ENCODE measurements around the gene TIMM23B.
"Not testable (repeated sequence)": the region's sequence is repeated elsewhere in the genome, so short reads cannot be mapped to it uniquely, and the experiment has no call there.

Gene TIMM23B

DNA sequence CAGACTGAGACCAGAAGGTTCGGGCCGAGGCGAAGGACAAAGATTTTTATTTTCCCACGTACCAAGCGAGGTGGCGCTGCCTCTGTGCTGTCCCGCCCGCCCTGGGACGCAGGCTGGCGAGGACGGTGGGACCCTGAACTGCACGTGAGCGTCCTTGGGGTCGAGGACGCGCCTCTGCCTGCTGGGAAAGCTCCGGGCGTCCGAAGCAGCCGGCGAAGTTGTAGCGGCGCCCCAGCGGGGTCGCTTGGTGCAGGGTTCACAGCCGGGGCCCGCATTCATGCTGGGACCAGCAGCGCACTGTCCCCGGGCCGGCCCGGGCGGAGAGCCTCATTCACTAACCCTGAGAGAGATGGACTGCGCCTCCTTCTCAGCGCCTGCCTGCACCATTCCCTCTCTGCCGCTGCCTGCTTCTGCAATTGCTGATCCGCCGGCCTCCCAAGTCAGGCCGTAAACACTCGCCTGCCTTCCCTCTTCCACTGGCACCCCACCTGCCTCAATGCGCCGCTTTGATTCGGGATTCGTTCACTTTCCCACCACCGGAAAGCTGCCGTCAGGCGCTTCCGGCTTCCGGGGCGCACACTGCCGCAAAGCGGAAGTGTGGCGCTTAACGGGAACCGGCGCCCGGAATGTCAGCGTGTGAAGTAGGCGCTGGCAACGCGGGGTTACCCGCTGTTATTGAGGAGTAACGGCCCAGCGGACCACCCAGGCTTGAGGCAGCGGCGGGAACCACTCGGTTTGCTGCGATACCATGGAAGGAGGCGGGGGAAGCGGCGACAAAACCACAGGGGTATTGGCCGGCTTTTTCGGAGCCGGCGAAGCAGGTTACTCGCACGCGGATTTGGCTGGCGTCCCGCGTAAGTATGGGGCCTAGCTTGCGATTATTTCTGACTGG, at the start of gene TIMM23B, which contains the start of gene PARG:
Gene TIMM23B (plus strand): TSS at position 607 of the 892 bp plus-strand sequence. CDS start 142 bp downstream, at position 749.
Gene PARG (minus strand): TSS at position 581 of the 892 bp plus-strand sequence. CDS start 302 bp downstream, at position 279.
- Histone ChIP-seq H4K20me1 (ENCODE audit: insufficient read depth, low read length) (peaks cover 15% of the 10 kb centered on the region; the same call in 1 of the 2 replicates), H3K79me2 (ENCODE audit: insufficient read depth, low read length) (peaks cover 66% of the 10 kb centered on the region), H3K27ac (ENCODE audit: low read length) (peak within 1 kb of the TSS; percentile 84), H3K4me2 (ENCODE audit: insufficient read depth, low read length) (peak within 1 kb of the TSS; percentile 64), H3K9ac (ENCODE audit: low read depth, low read length) (peak within 1 kb of the TSS; percentile 68), H3K4me3 (ENCODE audit: low read depth in 1 of 2, low read length in 2 of 2) (peak within 1 kb of the TSS; percentile 55 to 69; a peak in 3 of 4 replicates), H3K4me1 (ENCODE audit: insufficient read depth, low read length) (peaks cover 27% of the 10 kb centered on the region), H2AFZ (ENCODE audit: low read depth, low read length) (peak within 1 kb of the TSS; percentile 82)
- not testable (repeated sequence) for H3K9me3 ChIP-seq (ENCODE audit: insufficient read depth, low read length, severe bottlenecking); H3K27me3 ChIP-seq (ENCODE audit: insufficient read depth, low read length, poor library complexity); H3K36me3 ChIP-seq (ENCODE audit: insufficient read depth, low read length)
- ATAC-seq (ENCODE audit: insufficient read depth, low read depth): peak; percentile 85
- DNase-seq: peak; percentile 85

GRCh38 chr10:49899999-49900398, 41.9 kb upstream of the TIMM23B start:
- not testable (repeated sequence) for ATAC-seq (ENCODE audit: insufficient read depth, low read depth); H3K4me3 ChIP-seq (ENCODE audit: low read depth in 1 of 2, low read length in 2 of 2); H3K36me3 ChIP-seq (ENCODE audit: insufficient read depth, low read length); H3K27ac ChIP-seq (ENCODE audit: low read length); DNase-seq; H3K4me2 ChIP-seq (ENCODE audit: insufficient read depth, low read length); H3K79me2 ChIP-seq (ENCODE audit: insufficient read depth, low read length); H2AFZ ChIP-seq (ENCODE audit: low read depth, low read length); H3K9me3 ChIP-seq (ENCODE audit: insufficient read depth, low read length, severe bottlenecking); H3K9ac ChIP-seq (ENCODE audit: low read depth, low read length); H3K27me3 ChIP-seq (ENCODE audit: insufficient read depth, low read length, poor library complexity); H3K4me1 ChIP-seq (ENCODE audit: insufficient read depth, low read length); H4K20me1 ChIP-seq (ENCODE audit: insufficient read depth, low read length)

DNA sequence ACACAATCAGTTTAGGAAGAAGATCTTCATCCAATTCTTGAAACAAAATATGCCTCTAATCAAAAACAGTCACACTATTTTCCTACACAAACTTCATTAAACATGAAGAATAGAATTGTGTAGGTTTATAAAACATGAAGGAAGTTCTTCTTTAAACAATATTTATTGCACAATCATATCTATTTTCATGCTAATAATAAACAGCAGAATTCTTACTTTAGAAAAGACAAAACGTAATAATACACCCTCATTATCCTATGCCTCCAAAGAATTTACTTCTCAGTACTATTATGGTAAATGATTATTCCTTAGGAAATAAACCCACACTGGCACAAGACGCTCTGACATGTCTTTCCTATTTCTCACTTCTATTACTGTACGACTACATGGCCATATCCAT, 41.4 kb upstream of the TIMM23B start:
- not testable (repeated sequence) for H3K9ac ChIP-seq (ENCODE audit: low read depth, low read length); H3K27ac ChIP-seq (ENCODE audit: low read length); ATAC-seq (ENCODE audit: insufficient read depth, low read depth); H3K4me2 ChIP-seq (ENCODE audit: insufficient read depth, low read length); H2AFZ ChIP-seq (ENCODE audit: low read depth, low read length); DNase-seq; H3K4me1 ChIP-seq (ENCODE audit: insufficient read depth, low read length); H3K27me3 ChIP-seq (ENCODE audit: insufficient read depth, low read length, poor library complexity); H3K9me3 ChIP-seq (ENCODE audit: insufficient read depth, low read length, severe bottlenecking); H4K20me1 ChIP-seq (ENCODE audit: insufficient read depth, low read length); H3K79me2 ChIP-seq (ENCODE audit: insufficient read depth, low read length); H3K36me3 ChIP-seq (ENCODE audit: insufficient read depth, low read length); H3K4me3 ChIP-seq (ENCODE audit: low read depth in 1 of 2, low read length in 2 of 2)

DNA sequence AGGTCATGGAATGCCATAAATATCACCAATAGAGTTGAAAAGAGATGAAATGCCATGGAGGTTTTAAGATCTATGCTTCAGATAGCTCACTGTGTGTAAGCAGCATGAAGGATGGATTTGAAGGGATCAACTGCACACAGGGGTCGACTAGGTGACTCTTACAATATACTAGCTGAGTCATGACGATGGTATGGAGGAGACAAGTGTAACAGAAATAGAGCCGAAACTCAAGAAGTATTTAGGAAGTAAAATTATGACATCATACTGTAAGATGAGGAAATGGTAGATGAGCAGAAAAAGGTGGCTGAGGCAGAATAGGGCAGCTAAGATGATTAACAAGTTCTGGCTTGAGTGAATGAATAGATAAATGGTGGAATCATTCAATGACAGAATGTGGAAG, 38.0 kb upstream of the TIMM23B start:
- H3K4me1 ChIP-seq (ENCODE audit: insufficient read depth, low read length); H3K9ac ChIP-seq (ENCODE audit: low read depth, low read length); H3K79me2 ChIP-seq (ENCODE audit: insufficient read depth, low read length); H3K27ac ChIP-seq (ENCODE audit: low read length); H3K4me2 ChIP-seq (ENCODE audit: insufficient read depth, low read length); ATAC-seq (ENCODE audit: insufficient read depth, low read depth); DNase-seq; H3K27me3 ChIP-seq (ENCODE audit: insufficient read depth, low read length, poor library complexity); H3K4me3 ChIP-seq (ENCODE audit: low read depth in 1 of 2, low read length in 2 of 2); H4K20me1 ChIP-seq (ENCODE audit: insufficient read depth, low read length); H3K9me3 ChIP-seq (ENCODE audit: insufficient read depth, low read length, severe bottlenecking); H2AFZ ChIP-seq (ENCODE audit: low read depth, low read length); H3K36me3 ChIP-seq (ENCODE audit: insufficient read depth, low read length): not testable (repeated sequence)

- H3K4me1 ChIP-seq (ENCODE audit: insufficient read depth, low read length); H3K4me2 ChIP-seq (ENCODE audit: insufficient read depth, low read length); H3K27me3 ChIP-seq (ENCODE audit: insufficient read depth, low read length, poor library complexity); H3K79me2 ChIP-seq (ENCODE audit: insufficient read depth, low read length); H3K27ac ChIP-seq (ENCODE audit: low read length); ATAC-seq (ENCODE audit: insufficient read depth, low read depth); DNase-seq; H3K9ac ChIP-seq (ENCODE audit: low read depth, low read length); H3K9me3 ChIP-seq (ENCODE audit: insufficient read depth, low read length, severe bottlenecking); H3K4me3 ChIP-seq (ENCODE audit: low read depth in 1 of 2, low read length in 2 of 2); H3K36me3 ChIP-seq (ENCODE audit: insufficient read depth, low read length); H2AFZ ChIP-seq (ENCODE audit: low read depth, low read length); H4K20me1 ChIP-seq (ENCODE audit: insufficient read depth, low read length): not testable (repeated sequence)
Measured at GRCh38 chr10:49908290-49909080, 33.4 kb upstream of the TIMM23B start.

DNA sequence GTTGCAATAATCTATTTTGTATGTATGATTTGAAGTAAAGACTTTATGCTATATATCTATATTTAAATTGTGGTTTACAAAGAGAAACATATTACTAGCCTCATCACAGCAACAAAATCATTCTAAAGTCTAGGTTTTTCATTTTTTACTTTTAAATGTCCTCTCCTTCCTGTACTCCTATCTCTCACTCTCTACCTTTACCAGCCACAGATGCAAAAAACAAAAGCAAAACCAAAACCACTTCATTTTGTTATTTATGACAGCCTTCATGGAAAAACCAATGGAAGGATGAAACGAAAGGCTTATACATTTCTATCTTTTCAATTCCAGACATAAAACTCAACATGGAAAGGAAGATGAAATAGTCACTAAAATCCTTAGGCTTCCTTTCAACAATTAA, 31.6 kb upstream of the TIMM23B start:
- not testable (repeated sequence) for H3K9me3 ChIP-seq (ENCODE audit: insufficient read depth, low read length, severe bottlenecking); H3K4me1 ChIP-seq (ENCODE audit: insufficient read depth, low read length); H3K9ac ChIP-seq (ENCODE audit: low read depth, low read length); H3K27me3 ChIP-seq (ENCODE audit: insufficient read depth, low read length, poor library complexity); H3K27ac ChIP-seq (ENCODE audit: low read length); H3K36me3 ChIP-seq (ENCODE audit: insufficient read depth, low read length); H3K4me2 ChIP-seq (ENCODE audit: insufficient read depth, low read length); H2AFZ ChIP-seq (ENCODE audit: low read depth, low read length); H3K4me3 ChIP-seq (ENCODE audit: low read depth in 1 of 2, low read length in 2 of 2); ATAC-seq (ENCODE audit: insufficient read depth, low read depth); H3K79me2 ChIP-seq (ENCODE audit: insufficient read depth, low read length); H4K20me1 ChIP-seq (ENCODE audit: insufficient read depth, low read length); DNase-seq

DNA sequence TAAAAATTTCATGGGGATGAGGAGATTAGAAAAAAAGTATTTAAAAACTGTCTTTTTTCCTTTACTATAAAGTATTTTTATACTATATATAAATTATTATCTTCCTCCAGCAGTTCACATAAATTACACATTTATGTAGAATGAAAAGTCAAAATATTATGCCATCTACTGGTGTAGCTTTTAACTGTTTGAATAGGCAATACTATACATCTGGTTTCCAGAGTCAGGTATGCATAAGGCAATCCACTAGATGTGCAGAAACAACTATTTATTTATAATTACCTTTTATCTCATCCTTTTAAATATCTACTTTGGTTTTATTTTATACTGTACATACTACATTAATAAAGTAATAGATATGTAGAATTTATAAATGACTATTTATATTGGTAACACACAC, 25.4 kb upstream of the TIMM23B start:
- ATAC-seq (ENCODE audit: insufficient read depth, low read depth); H3K9ac ChIP-seq (ENCODE audit: low read depth, low read length); H3K27ac ChIP-seq (ENCODE audit: low read length); H3K79me2 ChIP-seq (ENCODE audit: insufficient read depth, low read length); H3K4me2 ChIP-seq (ENCODE audit: insufficient read depth, low read length); H2AFZ ChIP-seq (ENCODE audit: low read depth, low read length); H3K27me3 ChIP-seq (ENCODE audit: insufficient read depth, low read length, poor library complexity); H3K4me3 ChIP-seq (ENCODE audit: low read depth in 1 of 2, low read length in 2 of 2); H3K4me1 ChIP-seq (ENCODE audit: insufficient read depth, low read length); H3K9me3 ChIP-seq (ENCODE audit: insufficient read depth, low read length, severe bottlenecking); DNase-seq; H4K20me1 ChIP-seq (ENCODE audit: insufficient read depth, low read length): not testable (repeated sequence)
- peaks cover 12% of the 10 kb centered on the region; the same call in 1 of the 2 replicates for H3K36me3 ChIP-seq (ENCODE audit: insufficient read depth, low read length)

- H3K4me1 ChIP-seq (ENCODE audit: insufficient read depth, low read length); H3K27ac ChIP-seq (ENCODE audit: low read length); H4K20me1 ChIP-seq (ENCODE audit: insufficient read depth, low read length); H3K27me3 ChIP-seq (ENCODE audit: insufficient read depth, low read length, poor library complexity); H3K9ac ChIP-seq (ENCODE audit: low read depth, low read length); H3K4me2 ChIP-seq (ENCODE audit: insufficient read depth, low read length); H3K9me3 ChIP-seq (ENCODE audit: insufficient read depth, low read length, severe bottlenecking); ATAC-seq (ENCODE audit: insufficient read depth, low read depth); H3K79me2 ChIP-seq (ENCODE audit: insufficient read depth, low read length); H2AFZ ChIP-seq (ENCODE audit: low read depth, low read length); H3K4me3 ChIP-seq (ENCODE audit: low read depth in 1 of 2, low read length in 2 of 2); DNase-seq: not testable (repeated sequence)
- H3K36me3 ChIP-seq (ENCODE audit: insufficient read depth, low read length): peaks cover 16% of the 10 kb centered on the region; the same call in 1 of the 2 replicates
Measured at GRCh38 chr10:49917927-49918326, 23.9 kb upstream of the TIMM23B start.

Measured in DND-41 (cell line).